H1 (cell line): ENCODE measurements around the gene STAP2. TPM values are rescaled to one million over a fixed set of nuclear protein-coding genes. Genes with fewer than 3 reads are reported as not detected.

ENCODE experiments used
- CTCF ChIA-PET: fragments of 300-600 bp; sonication (Branson Sonifier 250); formaldehyde crosslinking; loops from one replicate; lab custom pipeline; 2021; ENCODE audit not compliant: partially characterized antibody; lab: Charles Lee
- POLR2A ChIA-PET: fragments of 300-600 bp; sonication (Branson Sonifier 250); formaldehyde crosslinking; loops from one replicate; lab custom pipeline; 2021; ENCODE audit warnings: inconsistent platforms; ENCODE audit not compliant: partially characterized antibody; lab: Charles Lee
- DNase-seq, 2 experiments: peaks; one replicate each; pipeline versions ENCODE4 v3.0.0 to v3.0.0-alpha.2; 2010 to 2022; ENCODE audit warnings: low spot score in 2 of 2, low read depth in 1 of 2, mixed read lengths in 1 of 2
- FAIRE-seq: peaks from 2 replicates; lab custom pipeline; 2011; peaks lifted over from hg19 to GRCh38; lab: Jason Lieb, UNC
- H2AFZ ChIP-seq: 2 replicates; pipeline ENCODE4 v1.8.1; 2012; ENCODE audit warnings: low read length, inconsistent platforms
- H2AK5ac ChIP-seq: 2 replicates; pipeline ENCODE4 v1.6.1; 2013; ENCODE audit warnings: low read depth, low read length
- H2BK120ac ChIP-seq: replicated peaks from 2 replicates; pipeline ENCODE3; 2013; ENCODE audit warnings: low read depth, low read length, inconsistent platforms
- H2BK12ac ChIP-seq: 2 replicates; pipeline ENCODE4 v1.6.1; 2013; ENCODE audit warnings: low read depth, low read length
- H2BK15ac ChIP-seq: 2 replicates; pipeline ENCODE4 v1.6.1; 2013; ENCODE audit warnings: low read length
- H2BK20ac ChIP-seq: 2 replicates; pipeline ENCODE4 v1.6.1; 2013; ENCODE audit warnings: low read length
- H2BK5ac ChIP-seq: 2 replicates; pipeline ENCODE4 v1.6.1; 2013; ENCODE audit warnings: low read depth, low read length
- H3K14ac ChIP-seq: 2 replicates; pipeline ENCODE4 v1.6.1; 2013; ENCODE audit warnings: inconsistent platforms; ENCODE audit not compliant: insufficient read length
- H3K18ac ChIP-seq: 2 replicates; pipeline ENCODE4 v1.6.1; 2013; ENCODE audit warnings: low read length; ENCODE audit errors: extremely low read depth
- H3K23ac ChIP-seq: 2 replicates; pipeline ENCODE4 v1.6.1; 2013; ENCODE audit warnings: inconsistent platforms; ENCODE audit not compliant: insufficient read length
- H3K23me2 ChIP-seq: 2 replicates; pipeline ENCODE4 v1.6.1; 2013; ENCODE audit warnings: low read depth, low read length
- H3K27ac ChIP-seq: 2 replicates; pipeline ENCODE4 v1.6.1; 2011; ENCODE audit warnings: low read depth, low read length, inconsistent platforms
- H3K27me3 ChIP-seq, 4 experiments: replicated peaks in 1 of 4; 1 replicate in 1 of 4; 2 replicates in 3 of 4; pipeline versions ENCODE4 v1.6.1 to v1.8.1; 2011 to 2013; ENCODE audit warnings: low read length in 3 of 4, mild to moderate bottlenecking in 3 of 4, inconsistent platforms in 2 of 4, mixed read lengths in 2 of 4, moderate library complexity in 1 of 4; ENCODE audit not compliant: control insufficient read depth in 3 of 4, insufficient read depth in 3 of 4; ENCODE audit errors: extremely low read depth in 1 of 4
- H3K36me3 ChIP-seq, 4 experiments: 2 replicates each; pipeline versions ENCODE4 v1.6.1 to v1.8.1; 2011 to 2013; ENCODE audit warnings: mild to moderate bottlenecking in 4 of 4, low read length in 3 of 4, moderate library complexity in 2 of 4, control low read depth in 1 of 4, inconsistent platforms in 1 of 4; ENCODE audit not compliant: insufficient read depth in 4 of 4, control insufficient read depth in 2 of 4
- H3K4ac ChIP-seq: replicated peaks from 2 replicates; pipeline ENCODE3; 2013; ENCODE audit warnings: low read length, low read depth, mixed read lengths, inconsistent platforms; ENCODE audit not compliant: insufficient read length
- H3K4me1 ChIP-seq, 4 experiments: replicated peaks in 1 of 4; 1 replicate in 1 of 4; 2 replicates in 3 of 4; pipeline versions ENCODE4 v1.6.1 to v1.8.1; 2011 to 2013; ENCODE audit warnings: low read length in 3 of 4, inconsistent platforms in 2 of 4, mixed read lengths in 1 of 4; ENCODE audit not compliant: insufficient read depth in 4 of 4, control insufficient read depth in 3 of 4
- H3K4me2 ChIP-seq, 2 experiments: 2 replicates each; pipeline versions ENCODE4 v1.6.1 to v1.8.1; 2011 to 2013; ENCODE audit warnings: low read depth in 2 of 2, low read length in 2 of 2, control low read depth in 1 of 2, inconsistent platforms in 1 of 2, mild to moderate bottlenecking in 1 of 2; ENCODE audit not compliant: insufficient read depth in 1 of 2
- H3K4me3 ChIP-seq, 4 experiments: fragments of 200-600, 300-600 bp in 1 of 4; sonication (generic), shearing (Covaris generic), sonication (Bioruptor Twin) in 1 of 4; 2 replicates each; pipeline versions ENCODE4 v1.5.1 to v1.8.1; 2011 to 2016; ENCODE audit warnings: low read length in 4 of 4, low read depth in 3 of 4, control low read depth in 2 of 4, inconsistent platforms in 2 of 4, mild to moderate bottlenecking in 2 of 4, mixed read lengths in 1 of 4, moderate library complexity in 1 of 4; ENCODE audit not compliant: insufficient read depth in 2 of 4; ENCODE audit errors: extremely low read depth in 1 of 4
- H3K56ac ChIP-seq: replicated peaks from 2 replicates; pipeline ENCODE3; 2013; ENCODE audit warnings: low read depth, mild to moderate bottlenecking, mixed read lengths, low read length, inconsistent platforms; ENCODE audit not compliant: insufficient read length
- H3K79me1 ChIP-seq: 2 replicates; pipeline ENCODE4 v1.6.1; 2013; ENCODE audit warnings: low read depth, low read length, control low read depth
- H3K79me2 ChIP-seq, 2 experiments: 2 replicates each; pipeline versions ENCODE4 v1.6.1 to v1.8.1; 2012 to 2013; ENCODE audit warnings: low read length in 2 of 2, mild to moderate bottlenecking in 2 of 2, inconsistent platforms in 1 of 2; ENCODE audit not compliant: insufficient read depth in 2 of 2, control insufficient read depth in 1 of 2
- H3K9ac ChIP-seq, 4 experiments: replicated peaks in 1 of 4; 1 replicate in 1 of 4; 2 replicates in 3 of 4; pipeline versions ENCODE4 v1.6.1 to v1.8.1; 2011 to 2013; ENCODE audit warnings: low read depth in 3 of 4, low read length in 3 of 4, control low read depth in 2 of 4, mild to moderate bottlenecking in 2 of 4, moderate library complexity in 2 of 4, inconsistent platforms in 1 of 4; ENCODE audit errors: extremely low read depth in 1 of 4
- H3K9me3 ChIP-seq, 2 experiments: 2 replicates each; pipeline versions ENCODE4 v1.6.1 to v1.8.1; 2012 to 2013; ENCODE audit warnings: mild to moderate bottlenecking in 2 of 2, moderate library complexity in 2 of 2, control low read depth in 1 of 2, inconsistent platforms in 1 of 2, low read depth in 1 of 2, low read length in 1 of 2, mixed read lengths in 1 of 2; ENCODE audit not compliant: insufficient read depth in 2 of 2
- H4K20me1 ChIP-seq, 2 experiments: replicated peaks in 1 of 2; 2 replicates each; pipeline versions ENCODE3 to v1.8.1; 2011 to 2013; ENCODE audit warnings: inconsistent platforms in 2 of 2, low read length in 2 of 2, mild to moderate bottlenecking in 1 of 2; ENCODE audit not compliant: insufficient read depth in 2 of 2, control insufficient read depth in 1 of 2
- H4K5ac ChIP-seq: 2 replicates; pipeline ENCODE4 v1.6.1; 2013; ENCODE audit warnings: low read length, low read depth, mixed read lengths, inconsistent platforms; ENCODE audit not compliant: insufficient read length
- H4K8ac ChIP-seq: 2 replicates; pipeline ENCODE4 v1.8.0; 2013; ENCODE audit warnings: mild to moderate bottlenecking, moderate library complexity, low read length, inconsistent platforms; ENCODE audit not compliant: insufficient read depth; ENCODE audit errors: extremely low read depth
- H4K91ac ChIP-seq: replicated peaks from 2 replicates; pipeline ENCODE3; 2013; ENCODE audit warnings: low read length, mixed read lengths, inconsistent platforms; ENCODE audit not compliant: insufficient read length
- JUND ChIP-seq: IDR thresholded peaks from 2 replicates; pipeline ENCODE4 v1.6.1; 2011; ENCODE audit warnings: mild to moderate bottlenecking, improper control_type of control experiment, low read length
- WGBS, 2 experiments: shearing (Covaris generic) in 1 of 2; methylation state at CpG; one replicate each; pipeline versions ENCODE4 v1.1.6 to v1.1.7; 2013 to 2015; ENCODE audit warnings: low lambda C conversion rate in 2 of 2, mixed read lengths in 2 of 2, inconsistent platforms in 1 of 2, low coverage in 1 of 2, missing lambda C conversion rate in 1 of 2; ENCODE audit not compliant: insufficient replicate concordance in 2 of 2, insufficient coverage in 1 of 2, insufficient read length in 1 of 2; ENCODE audit errors: extremely low coverage in 1 of 2, missing lambda C conversion rate in 1 of 2; 5-methylcytosine and 5-hydroxymethylcytosine counted together
- polyA plus RNA-seq, 7 experiments: library from polyadenylated mRNA; depleted of rRNA in 3 of 7; stranded (reverse) in 5 of 7; unstranded in 2 of 7; fragments of >200 nt in 5 of 7; fragments of 200-250 nt in 2 of 7; gene quantifications; 1 replicate in 5 of 7; 2 replicates in 1 of 7; 4 replicates in 1 of 7; pipeline versions ENCODE4 v1.2.1 to v1.2.3, GENCODE V29; 2011 to 2013; ENCODE audit warnings: missing spikeins in 2 of 7, mixed read lengths in 2 of 7
- total RNA-seq: library from RNA; stranded (reverse); fragmentation: NEBNext Ultra II Directional; extraction: Animal tissue kit (Norgen Biotek cat#: 25700); gene quantifications from 2 replicates; pipeline ENCODE4 v1.2.1, GENCODE V29; 2021

The STAP2 gene
- total and polyA plus RNA-seq, 2 of the 8 experiments (the other 6 are each of a cell fraction or from before 2014, with no cell fraction given): 15.3 to 37.3 TPM

- Histone ChIP-seq H3K4ac (no peak overlapping the region), H2BK15ac (no peak overlapping the region), H3K18ac (peak overlapping the region; percentile 24; the same call in 1 of the 2 replicates), H3K27ac (no peak overlapping the region), H3K23ac (no peak overlapping the region), H2AK5ac (0 out of 2 replicates have a peak overlapping the region, but pooled peaks have one; percentile 32), H2AFZ (no peak overlapping the region), H3K9ac (no peak overlapping the region), H4K20me1 (peaks cover 12 to 51% of the 10 kb centered on the region in 2 experiments), H2BK120ac (no peak overlapping the region), H3K23me2 (no peaks in the 10 kb centered on the region), H4K5ac (no peak overlapping the region), H3K4me3 (no peak overlapping the region), H2BK20ac (0 out of 2 replicates have a peak overlapping the region, but pooled peaks have one; percentile 21), H3K79me2 (peaks cover 0 to 45% of the 10 kb centered on the region in 2 experiments; a peak in 2 of 4 replicates), H3K79me1 (peaks cover 14% of the 10 kb centered on the region), H2BK12ac (peak overlapping the region; percentile 72; the same call in 1 of the 2 replicates), H3K14ac (no peak overlapping the region), H4K8ac (no peak overlapping the region), H3K56ac (no peak overlapping the region), H3K27me3 (no peaks in the 10 kb centered on the region), H3K4me2 (0 out of 4 replicates have a peak overlapping the region, but pooled peaks of 1 of the 2 experiments have one; percentile 4), H3K36me3 (no peaks in the 10 kb centered on the region), H3K4me1 (peaks cover 5 to 36% (median 28%) of the 10 kb centered on the region in 4 experiments), H3K9me3 (no peaks in the 10 kb centered on the region), H4K91ac (peak overlapping the region; percentile 52), H2BK5ac (peak overlapping the region; percentile 88)
- no peak for TF ChIP-seq JUND
- WGBS, 2 experiments: 88% methylated on average over 19 of the region's 20 CpGs; no CpG with 5 or more reads in 1 of the 2 experiments
- FAIRE-seq (no peak), DNase-seq (no peak)
- ChIA-PET POLR2A (interaction anchor here (0.6 to 5.8 kb wide), 7 partner anchors 16 to 1206 kb away, joined by 3 to 63 read pairs (median 4); partner anchors contain the start of gene SH3GL1), CTCF (interaction anchor here (0.7 to 2.0 kb wide), 6 partner anchors 10 to 147 kb away, joined by 3 to 5 read pairs (median 4); no protein-coding TSS in a partner anchor)
Observed at GRCh38 chr19:4379383-4380253, 41.0 kb upstream of the STAP2 start.
